Hematopoietic multipotent progenitor cell treated with erythropoietin and hydrocortisone succinate and interleukin-3 and kit ligand, for 8 days (in vitro differentiated cells): ENCODE data around the gene PADI3.
"Not testable (repeated sequence)": the region's sequence is repeated elsewhere in the genome, so short reads cannot be mapped to it uniquely, and the experiment has no call there.

Experiments used
- DNase-seq: peaks from one replicate; pipeline ENCODE4 v3.0.0-alpha.2; 2015

PADI3 gene

DNA sequence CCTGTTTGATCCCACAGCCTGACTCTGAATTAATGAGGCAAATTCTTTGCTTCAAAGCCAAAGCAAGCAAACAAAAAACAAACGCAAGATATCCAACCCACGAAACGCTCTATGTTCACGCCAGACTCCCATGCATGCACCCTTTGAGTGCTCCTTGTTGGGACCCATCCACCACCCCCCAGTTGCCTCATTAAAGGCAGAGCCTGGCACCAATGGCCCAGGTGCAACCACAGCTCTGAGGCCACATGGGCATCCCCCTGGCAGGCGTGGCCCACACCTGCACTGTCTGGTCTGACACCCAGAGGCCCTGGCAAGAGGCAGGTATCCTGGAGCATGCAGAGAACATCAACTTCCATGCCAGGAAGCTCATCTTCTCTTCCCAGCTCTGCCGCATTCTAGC is 58.0 kb downstream of the PADI3 start:
- no peak for DNase-seq

DNA sequence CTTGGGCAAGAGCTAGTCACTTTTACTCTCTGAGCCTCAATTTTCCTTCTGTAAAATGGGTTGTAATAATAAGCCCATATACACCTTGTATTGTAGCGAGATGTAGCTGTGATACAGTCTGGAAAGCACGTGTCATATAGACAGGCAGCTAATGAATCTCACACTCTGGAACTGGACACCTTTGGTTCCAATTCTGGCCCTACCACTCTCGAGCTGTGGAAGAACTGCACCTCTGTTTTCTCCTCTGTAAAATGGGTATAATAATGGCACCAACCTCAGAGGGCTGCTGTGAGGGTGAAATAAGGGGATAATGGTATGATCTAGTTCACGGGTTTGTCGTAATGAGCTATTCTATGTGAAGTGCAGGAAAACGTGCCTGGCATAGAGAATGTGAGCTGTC is 58.4 kb downstream of the PADI3 start:
- DNase-seq: no peak

DNA sequence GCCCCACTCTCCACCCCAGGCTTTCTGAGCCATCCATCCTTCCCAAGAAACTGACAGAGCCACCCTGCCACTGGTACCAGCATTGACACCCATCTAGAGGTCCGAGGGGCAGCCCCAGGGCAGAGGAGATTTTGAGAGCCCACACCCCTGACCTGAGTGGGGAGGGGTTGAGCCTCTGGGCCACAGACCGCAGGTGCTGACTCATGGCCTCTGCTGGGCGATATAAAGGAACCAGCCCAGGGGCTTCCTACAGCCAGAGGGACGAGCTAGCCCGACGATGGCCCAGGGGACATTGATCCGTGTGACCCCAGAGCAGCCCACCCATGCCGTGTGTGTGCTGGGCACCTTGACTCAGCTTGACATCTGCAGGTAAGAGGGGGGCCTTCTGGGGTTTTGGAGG is 59.0 kb downstream of the PADI3 start, which contains the start of gene PADI4:
PADI4 (plus strand) TSS at position 252 of the 400 bp plus-strand sequence; CDS start at position 278, 26 bp downstream.
- peak; percentile 22 for DNase-seq

DNA sequence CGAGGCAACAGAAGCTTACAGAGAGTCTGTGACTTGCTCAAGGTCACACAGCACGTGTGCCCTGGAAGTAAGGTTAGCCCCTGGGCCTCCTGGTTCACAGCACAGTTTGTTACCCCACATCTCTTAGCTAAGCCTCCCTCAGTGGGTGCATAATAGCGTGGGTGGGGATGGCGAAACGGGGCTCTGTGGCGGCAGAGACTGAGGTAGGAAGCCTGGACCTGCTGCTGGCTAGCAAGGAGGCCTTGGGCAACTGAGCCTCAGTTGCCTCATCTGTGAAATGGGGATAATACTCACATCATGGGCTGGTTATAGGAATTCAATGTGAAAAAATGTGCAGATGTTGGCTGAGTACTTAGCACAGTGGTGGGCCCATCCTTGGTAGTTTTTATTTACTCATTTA is 59.7 kb downstream of the PADI3 start:
- DNase-seq: no peak

DNA sequence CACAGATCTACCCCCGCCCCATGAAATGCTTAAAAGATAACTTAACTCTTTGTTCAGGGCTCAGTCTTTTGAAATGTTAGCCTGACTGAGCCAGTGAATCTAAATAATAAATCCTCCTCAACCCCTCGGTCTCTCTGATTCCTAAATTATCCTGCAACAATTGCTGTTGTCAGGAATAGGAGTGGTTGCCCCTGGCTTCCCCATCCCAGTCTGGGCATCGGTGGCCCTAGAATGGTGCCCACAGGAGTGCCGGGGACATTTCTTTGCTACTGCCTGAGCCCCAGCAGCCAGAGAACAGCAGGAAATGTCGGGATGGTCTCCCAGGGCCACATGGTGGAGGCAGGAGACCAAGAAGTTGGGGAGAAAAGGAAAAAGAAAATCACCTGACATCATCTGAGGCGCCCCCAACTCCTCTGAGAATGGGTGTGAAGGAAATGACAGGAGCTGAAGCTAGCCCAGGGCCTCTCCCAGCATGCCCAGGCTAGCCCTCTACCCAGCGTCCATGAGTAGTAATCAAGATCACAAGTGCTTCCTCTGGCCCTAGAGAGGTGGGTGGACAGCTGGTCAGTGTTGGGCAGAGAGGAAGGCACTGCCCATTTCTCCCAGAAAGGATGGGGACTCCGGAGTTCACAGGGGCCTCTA is 60.6 kb downstream of the PADI3 start:
- DNase-seq: no peak

DNA sequence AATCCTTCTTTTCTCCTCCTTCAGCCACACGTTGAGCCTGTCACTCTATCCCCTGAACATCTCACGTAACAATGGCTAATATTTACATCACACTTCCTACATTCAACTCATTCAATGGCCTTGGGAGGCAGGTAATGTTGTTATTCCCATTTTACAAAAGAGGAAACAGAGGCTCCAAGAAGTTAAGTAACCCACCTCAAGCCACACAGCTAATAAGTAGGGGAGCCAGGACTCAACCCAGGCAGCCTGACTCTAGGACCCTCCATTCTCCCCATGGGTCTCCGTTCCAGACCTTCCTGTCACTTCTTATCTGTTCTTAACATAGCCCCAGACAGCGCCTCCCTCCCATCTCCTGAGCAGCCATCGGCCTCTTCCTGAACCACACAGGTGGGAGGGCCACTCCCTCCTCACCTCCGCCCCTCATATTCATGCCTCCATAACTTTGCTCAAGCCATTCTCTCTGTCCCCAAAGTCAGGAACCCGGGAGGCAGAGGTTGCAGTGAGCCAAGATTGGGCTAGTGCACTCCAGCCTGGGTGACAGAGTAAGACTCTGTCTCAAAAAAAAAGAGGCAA is 61.3 kb downstream of the PADI3 start:
- no peak for DNase-seq

DNA sequence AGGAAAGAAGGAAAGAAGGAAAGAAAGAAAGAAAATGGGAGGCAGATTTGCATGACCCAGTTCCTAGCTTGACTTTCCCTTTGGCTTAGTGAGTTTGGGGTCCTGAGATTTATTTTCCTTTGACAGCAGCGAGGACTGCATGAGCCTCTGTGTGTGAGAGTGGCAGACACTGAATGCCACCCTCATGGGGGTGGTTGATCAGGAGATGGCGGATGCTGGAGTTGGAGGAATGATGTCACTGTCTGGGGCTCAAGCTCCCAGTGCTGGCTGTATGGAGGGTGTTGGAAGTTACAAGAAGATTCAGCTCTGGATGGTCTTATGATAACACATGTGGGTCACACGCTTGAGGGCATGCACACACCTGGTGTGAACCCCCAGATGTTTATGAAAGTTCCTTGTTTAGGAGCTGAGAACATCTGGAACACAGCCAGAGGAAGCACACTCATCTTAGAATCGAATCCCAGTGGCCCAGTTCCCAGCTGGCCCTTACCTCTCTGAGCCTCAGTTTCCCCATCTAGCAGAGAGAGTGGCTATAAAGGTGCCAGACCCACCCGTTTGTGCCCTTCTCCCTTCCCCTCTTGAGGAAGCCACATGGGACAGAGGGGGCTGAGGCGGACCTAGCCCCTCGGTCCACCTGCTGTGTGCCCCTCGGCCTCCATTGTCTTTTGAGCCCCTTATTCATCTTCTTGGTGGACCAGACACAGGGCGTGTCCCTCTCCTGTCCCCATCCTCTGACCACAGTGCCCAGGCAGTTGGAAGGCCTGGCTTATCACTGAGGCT is 64.8 kb downstream of the PADI3 start:
- DNase-seq: no peak

DNA sequence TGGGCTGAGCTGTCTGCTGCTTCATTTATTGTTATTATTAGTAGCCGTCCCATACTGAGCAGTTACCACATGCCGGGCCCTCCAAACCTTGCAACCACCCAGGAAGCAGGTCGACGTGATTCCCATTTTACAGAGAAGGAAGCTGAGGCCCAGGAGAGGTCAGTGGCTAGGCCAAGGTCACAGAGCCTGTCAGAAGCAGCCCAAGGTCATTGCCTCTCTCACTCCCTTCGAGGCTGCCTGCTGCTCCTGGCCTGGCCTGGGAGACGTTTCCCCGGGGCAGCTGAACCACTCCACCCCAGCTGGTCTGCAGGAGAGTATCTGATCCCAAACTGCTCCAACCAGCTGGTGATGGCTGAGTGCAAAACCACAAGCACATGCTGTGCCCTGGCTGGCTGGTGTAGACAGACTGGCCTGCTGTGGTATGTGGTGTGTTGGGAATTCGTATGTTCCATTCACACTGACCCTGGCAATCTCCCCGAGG is 65.6 kb downstream of the PADI3 start:
- DNase-seq: no peak

DNA sequence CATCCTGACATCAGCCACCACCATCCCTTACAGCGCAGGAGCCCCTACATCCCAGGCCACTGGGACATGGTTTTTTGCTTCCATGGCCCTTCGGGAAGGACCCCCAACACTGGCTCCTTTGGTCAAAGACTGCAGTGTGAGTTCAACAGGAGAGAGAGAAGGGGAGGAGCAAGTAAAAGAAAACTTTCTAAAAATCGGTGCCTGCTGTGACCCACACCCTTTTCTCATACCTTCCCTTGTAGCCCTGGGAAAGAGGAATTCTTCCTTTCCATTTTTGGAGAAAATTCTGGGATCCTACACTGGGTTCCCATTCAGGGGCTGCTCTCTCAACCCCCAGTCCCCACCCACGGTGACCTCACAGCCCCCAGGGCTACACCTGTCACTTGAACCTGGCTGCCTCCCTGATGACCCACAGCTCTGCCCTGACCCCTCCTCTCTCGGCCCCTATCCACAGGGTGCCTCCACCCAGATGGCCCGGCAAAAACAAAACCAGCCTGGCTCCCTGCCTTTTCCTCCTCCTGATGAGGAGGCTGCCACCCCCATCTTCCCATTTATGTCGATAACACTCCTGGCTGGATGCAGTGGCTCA is 66.7 kb downstream of the PADI3 start:
- no peak for DNase-seq

DNA sequence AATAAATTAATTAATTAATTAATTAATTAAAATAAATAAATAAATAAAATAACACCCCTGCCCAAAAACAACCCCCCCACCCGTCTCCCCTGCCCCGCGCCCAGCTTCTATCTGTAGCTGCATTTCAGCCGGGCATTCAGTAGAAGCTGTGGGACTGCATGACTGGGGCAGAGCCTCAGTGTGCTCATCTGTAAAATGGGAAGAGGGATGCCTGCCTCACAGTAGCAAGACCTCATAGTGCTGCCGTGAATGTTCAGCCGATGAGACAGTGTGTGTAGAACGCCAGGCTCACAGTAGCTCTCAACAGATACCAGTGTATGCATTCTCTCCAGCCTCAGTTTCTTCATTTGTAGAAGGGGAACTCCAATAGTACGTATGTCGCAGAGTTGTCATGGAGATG is 67.8 kb downstream of the PADI3 start:
- no peak for DNase-seq

DNA sequence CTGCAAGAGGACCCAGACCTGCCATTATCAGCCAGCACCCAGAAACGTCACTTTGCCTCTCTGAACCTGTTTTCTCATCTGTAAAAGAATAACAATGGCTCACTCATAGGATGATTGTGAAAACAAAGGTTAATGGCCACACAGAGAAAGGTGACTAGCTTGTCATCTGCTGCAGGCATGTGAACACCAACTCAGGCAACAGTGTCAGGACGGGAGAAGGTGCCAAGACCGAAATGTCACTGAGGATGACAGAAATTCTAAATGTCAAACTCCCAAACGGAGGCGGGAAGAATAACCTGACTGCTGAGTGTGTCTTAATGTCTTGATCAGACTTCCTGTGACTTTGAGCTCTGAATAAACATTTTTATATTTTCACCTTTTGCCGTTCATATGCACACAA is 69.4 kb downstream of the PADI3 start:
- no peak for DNase-seq

DNA sequence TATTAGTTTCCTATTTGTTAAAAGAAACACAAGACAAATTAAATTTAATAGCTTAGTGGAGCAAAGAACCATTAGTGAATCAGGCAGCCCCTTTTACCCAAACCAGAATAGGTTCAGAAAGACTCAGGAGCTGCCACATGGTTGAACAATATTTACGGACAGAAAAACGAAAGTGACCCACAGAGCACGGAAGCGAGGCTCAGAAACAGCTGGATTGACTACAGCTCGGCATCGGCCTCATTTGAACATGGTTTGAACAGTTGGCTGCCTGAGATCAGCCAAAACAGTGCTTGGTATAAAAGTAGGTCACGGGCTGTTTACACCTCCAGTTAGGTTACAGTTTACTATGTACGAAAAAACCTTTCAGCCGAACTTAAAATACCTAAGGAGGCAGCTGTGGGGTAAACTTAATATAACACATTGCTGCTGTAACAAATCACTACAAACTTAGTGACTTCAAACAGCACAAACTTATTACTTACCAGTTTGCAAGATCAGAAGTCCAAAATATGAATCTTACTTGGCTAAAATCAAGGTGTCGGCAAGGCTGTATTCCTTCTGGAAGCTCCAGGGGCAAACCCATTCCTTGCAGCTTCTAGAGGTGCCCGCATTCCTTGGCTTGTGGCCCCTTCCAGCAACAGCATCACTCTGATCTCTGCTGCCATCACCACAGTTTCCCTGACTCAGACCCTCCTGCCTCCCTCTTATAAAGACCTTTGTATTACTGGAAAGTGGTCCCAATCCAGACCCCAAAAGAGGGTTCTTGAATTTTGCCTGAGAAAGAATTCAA is 70.9 kb downstream of the PADI3 start:
- DNase-seq: no peak

DNA sequence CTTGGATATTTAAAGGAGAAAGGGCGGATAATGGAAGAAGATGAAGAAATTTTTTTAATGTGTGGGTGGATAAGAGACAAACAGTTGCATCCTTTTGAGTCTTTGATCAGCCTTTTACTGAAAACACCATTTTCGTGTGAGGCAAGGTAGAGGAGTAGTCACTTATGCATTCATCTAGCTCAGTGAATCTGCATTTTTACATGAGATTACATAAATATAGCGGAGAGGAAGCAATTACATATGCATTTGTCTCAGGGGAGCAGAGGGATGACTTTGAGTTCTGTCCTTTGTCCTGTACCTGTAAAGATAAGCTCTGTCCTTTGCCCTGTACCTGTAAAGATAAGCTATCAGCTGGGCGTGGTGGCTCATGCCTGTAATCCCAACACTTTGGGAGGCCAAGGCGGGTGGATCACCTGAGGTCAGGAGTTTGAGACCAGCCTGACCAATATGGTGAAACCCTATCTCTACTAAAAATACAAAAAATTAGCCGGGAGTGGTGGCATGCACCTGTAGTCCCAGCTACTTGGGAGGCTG is 73.0 kb downstream of the PADI3 start:
- DNase-seq: not testable (repeated sequence)

DNA sequence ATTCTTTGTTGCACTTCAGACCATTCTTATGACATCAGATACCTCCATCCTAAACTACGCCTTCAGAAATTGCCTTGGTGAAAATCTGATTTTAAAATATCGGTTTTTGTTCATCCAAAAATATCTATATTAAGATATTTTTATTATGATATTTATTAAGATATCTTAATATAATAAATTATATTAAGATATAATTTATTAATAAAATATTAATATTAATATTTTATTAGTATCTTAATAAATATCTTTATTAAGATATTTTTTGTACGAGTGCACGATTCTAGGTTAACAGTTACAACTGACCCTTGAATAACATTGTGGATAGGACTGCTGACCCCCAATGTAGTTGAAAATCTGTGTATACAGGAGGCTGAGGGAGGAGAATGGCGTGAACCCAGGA is 80.0 kb downstream of the PADI3 start:
- DNase-seq: no peak

DNA sequence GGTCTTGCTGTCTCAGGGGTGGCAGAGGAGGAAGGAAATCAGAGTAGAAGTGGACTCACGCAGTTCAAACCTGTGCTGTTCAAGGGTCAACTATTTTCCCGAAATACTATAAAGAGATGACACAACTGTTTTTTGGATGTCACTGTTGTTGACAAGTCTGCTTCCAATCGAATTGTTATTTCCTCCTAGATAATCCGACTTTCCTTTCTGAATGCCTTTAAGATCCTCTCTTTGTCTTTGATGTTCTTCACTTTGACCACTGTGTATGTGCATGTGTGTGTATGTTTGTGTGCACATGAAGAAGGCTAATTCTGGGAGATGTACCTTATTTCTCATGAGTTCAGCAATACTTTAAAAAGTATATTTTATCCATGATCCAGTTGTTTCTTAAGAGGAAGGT is 80.7 kb downstream of the PADI3 start:
- DNase-seq: no peak

DNA sequence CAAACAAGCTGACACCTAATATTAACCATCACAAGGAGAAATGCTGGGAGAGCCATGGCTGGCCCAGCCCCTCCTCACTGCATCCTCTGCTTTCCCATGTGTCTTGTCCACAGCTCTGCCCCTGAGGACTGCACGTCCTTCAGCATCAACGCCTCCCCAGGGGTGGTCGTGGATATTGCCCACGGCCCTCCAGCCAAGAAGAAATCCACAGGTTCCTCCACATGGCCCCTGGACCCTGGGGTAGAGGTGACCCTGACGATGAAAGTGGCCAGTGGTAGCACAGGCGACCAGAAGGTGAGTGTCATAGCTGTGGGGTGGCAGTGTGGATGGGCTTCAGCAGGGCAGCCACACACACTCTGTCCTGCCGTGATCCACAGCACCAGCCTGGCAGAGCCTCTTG is 82.0 kb downstream of the PADI3 start:
- no peak for DNase-seq

DNA sequence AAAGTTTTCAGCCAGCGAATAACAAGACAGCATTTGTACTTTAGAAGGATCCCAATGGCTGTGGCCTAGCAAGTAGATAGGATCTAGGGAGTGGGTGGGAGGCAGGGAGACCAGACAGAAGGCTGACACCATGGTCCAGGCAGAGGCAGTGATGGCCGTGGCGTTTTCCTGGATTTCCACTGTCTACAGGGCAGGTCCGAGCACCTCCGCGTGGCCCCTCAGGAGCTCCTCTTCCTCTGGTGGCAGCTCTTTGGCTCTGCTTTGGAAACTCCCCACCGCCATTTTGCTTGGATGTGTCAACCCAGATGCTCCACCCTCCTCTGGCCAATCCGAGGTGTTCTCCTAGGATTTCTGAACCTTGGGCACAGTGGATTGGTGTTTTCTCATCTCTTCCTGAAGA is 84.2 kb downstream of the PADI3 start:
- DNase-seq: no peak
